Vagina (tissue), 2 donors: ENCODE results near the gene NUMA1.

Experiments used
- POLR2A ChIP-seq, 2 donors: fragments of 450-650 bp; IDR thresholded peaks; one replicate each; pipeline ENCODE4 v1.6.1; 2017; ENCODE audit warnings: antibody characterized with exemption in 2 of 2, mild to moderate bottlenecking in 2 of 2, moderate library complexity in 2 of 2
- TF ChIP-seq, protein P1 (sequence below), 3 experiments: fragments of 450-650 bp in 2 of 3; fragments of 200-600 bp in 1 of 3; sonication (generic) in 1 of 3; IDR thresholded peaks; one replicate each; pipeline ENCODE4 v1.5.1; 2017 to 2019; ENCODE audit warnings: antibody characterized with exemption in 3 of 3, mild to moderate bottlenecking in 2 of 3, moderate library complexity in 2 of 3

DNA sequence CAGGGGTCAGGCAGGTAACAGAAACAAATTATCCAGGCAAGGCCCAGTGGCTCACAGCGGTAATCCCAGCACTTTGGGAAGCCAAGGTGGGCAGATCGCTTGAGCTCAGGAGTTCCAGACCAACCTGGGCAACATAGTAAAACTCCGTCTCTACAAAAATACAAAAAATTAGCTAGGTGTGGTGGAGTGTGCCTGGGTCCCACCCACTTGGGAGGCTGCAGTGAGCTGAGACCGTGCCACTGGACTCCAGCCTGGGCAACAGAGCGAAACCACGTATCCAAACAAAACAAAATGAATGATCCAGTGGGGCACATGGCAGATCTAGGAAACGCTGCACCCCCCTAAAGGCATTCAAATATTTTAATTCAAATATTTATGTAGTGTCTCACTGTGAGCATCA, 9.9 kb downstream of the NUMA1 start:
- TF ChIP-seq, protein P1, sequence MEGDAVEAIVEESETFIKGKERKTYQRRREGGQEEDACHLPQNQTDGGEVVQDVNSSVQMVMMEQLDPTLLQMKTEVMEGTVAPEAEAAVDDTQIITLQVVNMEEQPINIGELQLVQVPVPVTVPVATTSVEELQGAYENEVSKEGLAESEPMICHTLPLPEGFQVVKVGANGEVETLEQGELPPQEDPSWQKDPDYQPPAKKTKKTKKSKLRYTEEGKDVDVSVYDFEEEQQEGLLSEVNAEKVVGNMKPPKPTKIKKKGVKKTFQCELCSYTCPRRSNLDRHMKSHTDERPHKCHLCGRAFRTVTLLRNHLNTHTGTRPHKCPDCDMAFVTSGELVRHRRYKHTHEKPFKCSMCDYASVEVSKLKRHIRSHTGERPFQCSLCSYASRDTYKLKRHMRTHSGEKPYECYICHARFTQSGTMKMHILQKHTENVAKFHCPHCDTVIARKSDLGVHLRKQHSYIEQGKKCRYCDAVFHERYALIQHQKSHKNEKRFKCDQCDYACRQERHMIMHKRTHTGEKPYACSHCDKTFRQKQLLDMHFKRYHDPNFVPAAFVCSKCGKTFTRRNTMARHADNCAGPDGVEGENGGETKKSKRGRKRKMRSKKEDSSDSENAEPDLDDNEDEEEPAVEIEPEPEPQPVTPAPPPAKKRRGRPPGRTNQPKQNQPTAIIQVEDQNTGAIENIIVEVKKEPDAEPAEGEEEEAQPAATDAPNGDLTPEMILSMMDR (IDR thresholded peaks at IDR 0.05), result no peak
- no peak for TF ChIP-seq POLR2A (IDR thresholded peaks at IDR 0.05)
